Upper lobe of left lung (tissue), 6 donors: ENCODE measurements around the gene NHS. TPM values are rescaled to one million over a fixed set of nuclear protein-coding genes. Genes with fewer than 3 reads are reported as not detected.

ENCODE experiments used
- ATAC-seq, 2 donors: fragments of 200-7000 bp; cut with Tn5 transposase; one replicate each; pipeline ENCODE4 v1.9.1; 2022; ENCODE audit warnings: mild to moderate bottlenecking in 2 of 2, moderate library complexity in 2 of 2; ENCODE audit not compliant: low FRiP score in 2 of 2
- DNase-seq, 2 donors: peaks; one replicate each; pipeline ENCODE4 v3.0.0-alpha.2; 2019 to 2020
- H3K27ac ChIP-seq, 4 donors: fragments of 200-600 bp; sonication (generic); one replicate each; pipeline ENCODE4 v1.5.1; 2016 to 2019
- H3K27me3 ChIP-seq, 4 donors: fragments of 200-600 bp; sonication (generic); one replicate each; pipeline ENCODE4 v1.5.1; 2017 to 2019
- H3K36me3 ChIP-seq, 4 donors: fragments of 200-600 bp; sonication (generic); one replicate each; pipeline ENCODE4 v1.5.1; 2016 to 2019
- H3K4me1 ChIP-seq, 4 donors: fragments of 200-600 bp; sonication (generic); one replicate each; pipeline ENCODE4 v1.5.1; 2018 to 2019
- H3K4me3 ChIP-seq, 4 donors: fragments of 200-600 bp; sonication (generic); one replicate each; pipeline ENCODE4 v1.5.1; 2017 to 2019; ENCODE audit warnings: mild to moderate bottlenecking in 2 of 4, moderate library complexity in 1 of 4
- H3K9me3 ChIP-seq, 4 donors: fragments of 200-600 bp; sonication (generic); one replicate each; pipeline ENCODE4 v1.5.1; 2018 to 2019
- EP300 ChIP-seq, 4 donors: sonication (generic); formaldehyde crosslinking; IDR thresholded peaks; one replicate each; pipeline ENCODE4 v1.5.1; 2017; ENCODE audit warnings: antibody characterized with exemption in 4 of 4, control low read depth in 2 of 4
- POLR2A ChIP-seq, 4 donors: fragments of 450-650 bp; IDR thresholded peaks; one replicate each; pipeline ENCODE4 v1.5.1; 2016 to 2017; ENCODE audit warnings: antibody characterized with exemption in 4 of 4, mild to moderate bottlenecking in 2 of 4
- POLR2AphosphoS5 ChIP-seq, 2 donors: sonication (generic); formaldehyde crosslinking; IDR thresholded peaks; one replicate each; pipeline ENCODE4 v1.5.1; 2017; ENCODE audit warnings: antibody characterized with exemption in 2 of 2
- WGBS, 2 donors: methylation state at CpG; one replicate each; pipeline ENCODE4 v1.1.5; 2017 to 2018; 5-methylcytosine and 5-hydroxymethylcytosine counted together
- total RNA-seq, 6 donors: library from RNA; depleted of rRNA in 4 of 6; stranded (reverse); fragments of >200 nt in 4 of 6; gene quantifications; one replicate each; pipeline versions ENCODE4 v1.1.0 to v1.2.1, GENCODE V29; 2016 to 2021
- TF ChIP-seq, protein P1 (sequence below), 6 experiments: fragments of 450-650 bp in 4 of 6; fragments of 200-600 bp in 2 of 6; sonication (generic) in 2 of 6; IDR thresholded peaks; one replicate each; pipeline ENCODE4 v1.5.1; 2016 to 2019; ENCODE audit warnings: antibody characterized with exemption in 6 of 6
- donor health status: DM: no; HTN: no; CAD: no; lungs with moderate emphysema.
- donor health status: DM: no; HTN: yes; CAD: no; lungs with severe emphysema.

Gene NHS
- total RNA-seq, 6 donors from 2014 or later = 0.46 to 6.3 (median 2.4) TPM

DNA sequence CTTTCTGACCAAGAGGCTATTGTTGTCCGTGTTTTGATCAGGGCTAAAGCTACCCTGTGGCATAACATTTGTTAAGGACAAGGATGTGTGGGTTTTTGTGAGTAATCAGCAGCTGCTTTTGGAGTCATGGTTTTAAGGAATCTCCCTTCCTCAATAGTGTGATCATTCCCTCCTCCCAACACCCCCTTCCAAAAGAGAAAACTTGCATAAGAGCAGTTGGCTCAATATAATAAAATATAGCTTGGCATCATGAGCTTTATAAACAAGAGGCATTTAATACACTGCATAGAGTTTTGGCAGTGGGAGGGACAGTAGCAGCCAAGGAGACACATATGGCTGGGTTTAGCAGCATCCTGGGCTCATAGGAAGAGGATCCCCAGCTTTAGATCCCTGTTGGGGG is 84.7 kb downstream of the NHS start:
- ATAC-seq = no peak

DNA sequence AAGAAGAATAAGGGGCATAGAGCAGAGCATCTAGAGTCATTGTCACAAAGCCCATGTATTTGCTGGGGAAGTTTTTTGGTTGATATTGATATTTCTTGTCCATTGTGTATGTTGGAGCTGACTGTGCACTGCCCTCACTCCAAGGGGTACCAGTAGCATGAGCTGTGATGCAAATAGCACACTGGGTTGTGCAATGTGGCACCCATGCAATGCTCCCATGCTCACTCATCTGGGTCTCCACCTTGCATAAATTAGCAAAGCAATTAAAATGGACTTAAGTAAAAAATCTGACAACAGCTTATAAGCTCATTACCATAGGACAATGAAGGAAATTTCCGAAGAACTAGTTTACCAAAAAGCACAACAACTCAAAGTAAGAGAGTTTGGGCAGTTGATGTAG is 87.9 kb downstream of the NHS start:
- no peak for ATAC-seq
- DNase-seq = no peak
- Histone ChIP-seq H3K27ac (no peak overlapping the region), H3K4me3 (no peak overlapping the region), H3K36me3 (no peaks in the 10 kb centered on the region), H3K27me3 (no peaks in the 10 kb centered on the region), H3K4me1 (no peaks in the 10 kb centered on the region), H3K9me3 (no peaks in the 10 kb centered on the region)
- TF ChIP-seq EP300 (IDR thresholded peaks at IDR 0.05) = no peak
- TF ChIP-seq POLR2A (IDR thresholded peaks at IDR 0.05) = no peak
- TF ChIP-seq, protein P1, sequence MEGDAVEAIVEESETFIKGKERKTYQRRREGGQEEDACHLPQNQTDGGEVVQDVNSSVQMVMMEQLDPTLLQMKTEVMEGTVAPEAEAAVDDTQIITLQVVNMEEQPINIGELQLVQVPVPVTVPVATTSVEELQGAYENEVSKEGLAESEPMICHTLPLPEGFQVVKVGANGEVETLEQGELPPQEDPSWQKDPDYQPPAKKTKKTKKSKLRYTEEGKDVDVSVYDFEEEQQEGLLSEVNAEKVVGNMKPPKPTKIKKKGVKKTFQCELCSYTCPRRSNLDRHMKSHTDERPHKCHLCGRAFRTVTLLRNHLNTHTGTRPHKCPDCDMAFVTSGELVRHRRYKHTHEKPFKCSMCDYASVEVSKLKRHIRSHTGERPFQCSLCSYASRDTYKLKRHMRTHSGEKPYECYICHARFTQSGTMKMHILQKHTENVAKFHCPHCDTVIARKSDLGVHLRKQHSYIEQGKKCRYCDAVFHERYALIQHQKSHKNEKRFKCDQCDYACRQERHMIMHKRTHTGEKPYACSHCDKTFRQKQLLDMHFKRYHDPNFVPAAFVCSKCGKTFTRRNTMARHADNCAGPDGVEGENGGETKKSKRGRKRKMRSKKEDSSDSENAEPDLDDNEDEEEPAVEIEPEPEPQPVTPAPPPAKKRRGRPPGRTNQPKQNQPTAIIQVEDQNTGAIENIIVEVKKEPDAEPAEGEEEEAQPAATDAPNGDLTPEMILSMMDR (IDR thresholded peaks at IDR 0.05) = no peak
- TF ChIP-seq POLR2AphosphoS5 (IDR thresholded peaks at IDR 0.05) = no peak
- 89 to 100% methylated on average over 1 of the region's 1 CpG for WGBS, 2 donors

More for the DNA sequence above, 84.7 kb downstream of the NHS start:
- no peak overlapping the region for H3K27ac ChIP-seq
- H3K27me3 ChIP-seq = no peaks in the 10 kb centered on the region
- no peaks in the 10 kb centered on the region for H3K36me3 ChIP-seq
- no peaks in the 10 kb centered on the region for H3K9me3 ChIP-seq
- DNase-seq = no peak
- TF ChIP-seq, protein P1 (IDR thresholded peaks at IDR 0.05) = no peak
- TF ChIP-seq EP300 (IDR thresholded peaks at IDR 0.05) = no peak
- no peak for TF ChIP-seq POLR2A (IDR thresholded peaks at IDR 0.05)
- TF ChIP-seq POLR2AphosphoS5 (IDR thresholded peaks at IDR 0.05) = no peak
- no peaks in the 10 kb centered on the region for H3K4me1 ChIP-seq
- no peak overlapping the region for H3K4me3 ChIP-seq
- WGBS, 2 donors = 39 to 60% methylated on average over 1 of the region's 1 CpG

DNA sequence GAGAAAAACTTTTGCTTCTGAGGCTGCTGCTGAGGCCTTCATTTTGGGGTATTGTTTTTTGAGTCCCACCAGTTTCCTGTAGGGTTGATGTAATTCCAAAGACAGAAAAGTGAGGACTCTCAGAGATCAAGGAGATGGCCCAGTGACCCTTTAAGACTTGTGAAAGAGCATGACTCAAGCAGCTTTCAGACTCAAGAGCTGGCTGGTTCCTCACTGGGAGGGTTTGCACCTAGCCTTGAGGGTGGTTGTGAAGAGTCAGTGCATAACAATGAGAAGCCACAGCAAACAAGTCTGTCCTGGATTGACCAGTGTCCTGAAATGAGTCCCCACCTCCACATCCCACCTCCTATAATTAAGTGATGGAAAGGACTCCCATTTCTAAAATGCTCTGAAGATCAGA is 89.2 kb downstream of the NHS start:
- ATAC-seq (no peak), DNase-seq (no peak)
- H3K4me3 ChIP-seq = no peak overlapping the region
- H3K27me3 ChIP-seq = no peaks in the 10 kb centered on the region
- H3K36me3 ChIP-seq = no peaks in the 10 kb centered on the region
- no peaks in the 10 kb centered on the region for H3K9me3 ChIP-seq
- no peak overlapping the region for H3K27ac ChIP-seq
- H3K4me1 ChIP-seq = no peaks in the 10 kb centered on the region
- TF ChIP-seq EP300 (IDR thresholded peaks at IDR 0.05) (no peak), POLR2AphosphoS5 (IDR thresholded peaks at IDR 0.05) (no peak)
- TF ChIP-seq, protein P1 (IDR thresholded peaks at IDR 0.05) = no peak

DNA sequence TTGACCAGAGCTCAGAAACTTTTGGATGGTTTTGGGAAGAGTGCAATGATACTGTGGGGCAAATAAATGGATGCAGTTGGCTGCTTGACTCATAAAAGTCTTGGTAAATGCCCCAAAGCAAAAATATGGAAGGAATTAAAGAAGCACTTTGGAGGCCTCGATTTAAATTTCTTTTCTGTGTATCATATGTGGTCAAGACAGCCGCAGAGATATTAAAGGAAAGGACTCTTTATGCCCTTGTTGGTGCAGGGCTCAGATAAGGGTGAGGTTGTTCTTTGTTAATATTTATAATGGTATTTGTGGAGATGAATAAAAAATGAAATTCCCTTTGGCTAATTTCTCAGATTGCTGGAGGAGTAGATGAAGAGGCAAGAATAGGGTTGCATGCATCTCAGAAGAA is 90.2 kb downstream of the NHS start:
- no peaks in the 10 kb centered on the region for H3K9me3 ChIP-seq
- WGBS, 2 donors = 75 to 85% methylated on average over 2 of the region's 2 CpGs
- no peaks in the 10 kb centered on the region for H3K27me3 ChIP-seq
- H3K4me1 ChIP-seq = no peaks in the 10 kb centered on the region
- no peak overlapping the region for H3K4me3 ChIP-seq
- no peaks in the 10 kb centered on the region for H3K36me3 ChIP-seq
- H3K27ac ChIP-seq = no peak overlapping the region
- TF ChIP-seq POLR2AphosphoS5 (IDR thresholded peaks at IDR 0.05) = no peak
- no peak for TF ChIP-seq POLR2A (IDR thresholded peaks at IDR 0.05)
- TF ChIP-seq, protein P1 (IDR thresholded peaks at IDR 0.05) = no peak
- no peak for TF ChIP-seq EP300 (IDR thresholded peaks at IDR 0.05)
- DNase-seq (no peak), ATAC-seq (no peak)

DNA sequence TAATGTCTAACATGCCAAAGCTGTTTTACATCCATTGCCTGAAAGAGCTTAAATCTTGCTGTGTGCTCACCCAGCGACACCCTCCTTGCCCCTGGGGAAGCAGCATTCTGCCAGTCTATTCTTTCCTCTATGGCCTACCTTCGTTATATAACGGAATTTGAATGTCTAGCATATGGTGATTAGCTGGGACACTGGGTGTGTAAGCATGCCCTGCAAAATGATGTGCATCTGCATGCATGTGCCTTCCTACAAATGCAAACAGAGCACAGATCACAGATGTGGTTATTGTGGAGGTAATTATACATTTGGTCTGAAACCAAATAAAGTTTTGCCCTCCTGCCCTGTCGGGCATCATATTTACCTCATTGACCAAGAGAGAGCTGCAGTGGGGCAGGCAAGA is 90.8 kb downstream of the NHS start:
- Histone ChIP-seq H3K4me1 (no peaks in the 10 kb centered on the region), H3K4me3 (no peak overlapping the region), H3K36me3 (no peaks in the 10 kb centered on the region), H3K27me3 (no peaks in the 10 kb centered on the region), H3K27ac (no peak overlapping the region), H3K9me3 (no peaks in the 10 kb centered on the region)
- DNase-seq = no peak
- TF ChIP-seq EP300 (IDR thresholded peaks at IDR 0.05) (no peak), POLR2A (IDR thresholded peaks at IDR 0.05) (no peak), POLR2AphosphoS5 (IDR thresholded peaks at IDR 0.05) (no peak)
- TF ChIP-seq, protein P1 (IDR thresholded peaks at IDR 0.05) = no peak
- WGBS, 2 donors = 79 to 94% methylated on average over 3 to 4 of the region's 4 CpGs
- ATAC-seq = no peak
